HL-60 (cell line): Measurements from ENCODE around the gene MEG3.

ENCODE experiments used
- GABPA ChIP-seq: IDR thresholded peaks from 2 replicates; pipeline ENCODE4 v1.6.1; 2012; ENCODE audit warnings: low read depth
- POLR2AphosphoS5 ChIP-seq: IDR thresholded peaks from 2 replicates; pipeline ENCODE4 v1.6.1; 2012; ENCODE audit warnings: low read depth
- SPI1 ChIP-seq: IDR thresholded peaks from 2 replicates; pipeline ENCODE4 v1.6.1; 2012; ENCODE audit warnings: low read depth, mild to moderate bottlenecking, borderline replicate concordance
- TF ChIP-seq, protein P1 (sequence below): IDR thresholded peaks from 2 replicates; pipeline ENCODE4 v1.6.1; 2012; ENCODE audit warnings: low read depth; ENCODE audit not compliant: insufficient replicate concordance
- TF ChIP-seq, protein P2 (sequence below): IDR thresholded peaks from one replicate; pipeline ENCODE4 v1.5.1; 2011; ENCODE audit warnings: low read length, control low read depth, inconsistent platforms; ENCODE audit not compliant: insufficient read depth

DNA sequence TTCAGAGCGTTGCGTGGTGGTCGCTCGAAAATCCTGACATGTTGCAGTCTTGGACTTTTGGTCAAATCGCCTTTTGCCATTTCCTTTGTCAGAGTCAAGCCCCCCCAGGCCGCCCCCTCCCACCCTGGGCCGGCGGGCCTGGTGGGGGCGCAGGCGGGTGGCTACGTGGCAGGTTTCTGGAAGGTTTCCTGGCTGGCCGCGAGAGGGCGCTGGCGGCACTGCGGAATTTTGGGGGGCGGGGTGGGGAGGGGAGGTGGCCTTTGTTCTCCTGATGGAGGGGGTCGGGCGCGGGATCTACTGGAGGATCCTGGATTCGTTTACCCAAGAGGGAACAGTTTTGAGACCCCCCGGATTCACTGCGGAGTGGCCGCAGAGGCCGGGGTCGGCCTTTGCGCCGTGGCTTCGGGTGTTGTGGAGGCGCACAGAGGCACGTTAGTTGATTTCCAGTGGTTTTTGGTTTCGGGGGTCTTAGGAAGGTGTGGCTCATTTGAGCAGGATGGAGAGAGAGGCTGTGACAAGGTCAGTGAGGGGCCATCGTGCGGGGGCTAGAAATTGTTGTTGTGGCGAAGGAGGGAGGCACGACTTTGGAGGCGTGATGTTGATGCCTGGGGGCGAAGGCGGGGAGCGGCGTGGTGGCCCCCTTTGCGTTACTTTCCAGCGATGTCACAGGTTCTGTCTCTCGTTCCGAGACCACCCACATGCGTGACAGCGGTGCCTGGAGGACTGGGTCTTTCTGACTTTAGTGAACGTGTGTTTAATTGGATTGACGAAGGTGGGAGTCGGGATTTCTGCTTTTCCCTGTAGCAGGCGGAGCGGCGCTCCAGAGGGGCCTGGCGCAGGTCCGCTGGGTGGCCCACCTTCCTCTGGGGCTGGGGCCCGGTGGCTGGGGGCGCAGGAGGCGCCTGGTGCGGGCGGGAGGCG, 1.4 kb downstream of the MEG3 start:
- TF ChIP-seq, protein P1, sequence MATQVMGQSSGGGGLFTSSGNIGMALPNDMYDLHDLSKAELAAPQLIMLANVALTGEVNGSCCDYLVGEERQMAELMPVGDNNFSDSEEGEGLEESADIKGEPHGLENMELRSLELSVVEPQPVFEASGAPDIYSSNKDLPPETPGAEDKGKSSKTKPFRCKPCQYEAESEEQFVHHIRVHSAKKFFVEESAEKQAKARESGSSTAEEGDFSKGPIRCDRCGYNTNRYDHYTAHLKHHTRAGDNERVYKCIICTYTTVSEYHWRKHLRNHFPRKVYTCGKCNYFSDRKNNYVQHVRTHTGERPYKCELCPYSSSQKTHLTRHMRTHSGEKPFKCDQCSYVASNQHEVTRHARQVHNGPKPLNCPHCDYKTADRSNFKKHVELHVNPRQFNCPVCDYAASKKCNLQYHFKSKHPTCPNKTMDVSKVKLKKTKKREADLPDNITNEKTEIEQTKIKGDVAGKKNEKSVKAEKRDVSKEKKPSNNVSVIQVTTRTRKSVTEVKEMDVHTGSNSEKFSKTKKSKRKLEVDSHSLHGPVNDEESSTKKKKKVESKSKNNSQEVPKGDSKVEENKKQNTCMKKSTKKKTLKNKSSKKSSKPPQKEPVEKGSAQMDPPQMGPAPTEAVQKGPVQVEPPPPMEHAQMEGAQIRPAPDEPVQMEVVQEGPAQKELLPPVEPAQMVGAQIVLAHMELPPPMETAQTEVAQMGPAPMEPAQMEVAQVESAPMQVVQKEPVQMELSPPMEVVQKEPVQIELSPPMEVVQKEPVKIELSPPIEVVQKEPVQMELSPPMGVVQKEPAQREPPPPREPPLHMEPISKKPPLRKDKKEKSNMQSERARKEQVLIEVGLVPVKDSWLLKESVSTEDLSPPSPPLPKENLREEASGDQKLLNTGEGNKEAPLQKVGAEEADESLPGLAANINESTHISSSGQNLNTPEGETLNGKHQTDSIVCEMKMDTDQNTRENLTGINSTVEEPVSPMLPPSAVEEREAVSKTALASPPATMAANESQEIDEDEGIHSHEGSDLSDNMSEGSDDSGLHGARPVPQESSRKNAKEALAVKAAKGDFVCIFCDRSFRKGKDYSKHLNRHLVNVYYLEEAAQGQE, result no peak
- TF ChIP-seq, protein P2, sequence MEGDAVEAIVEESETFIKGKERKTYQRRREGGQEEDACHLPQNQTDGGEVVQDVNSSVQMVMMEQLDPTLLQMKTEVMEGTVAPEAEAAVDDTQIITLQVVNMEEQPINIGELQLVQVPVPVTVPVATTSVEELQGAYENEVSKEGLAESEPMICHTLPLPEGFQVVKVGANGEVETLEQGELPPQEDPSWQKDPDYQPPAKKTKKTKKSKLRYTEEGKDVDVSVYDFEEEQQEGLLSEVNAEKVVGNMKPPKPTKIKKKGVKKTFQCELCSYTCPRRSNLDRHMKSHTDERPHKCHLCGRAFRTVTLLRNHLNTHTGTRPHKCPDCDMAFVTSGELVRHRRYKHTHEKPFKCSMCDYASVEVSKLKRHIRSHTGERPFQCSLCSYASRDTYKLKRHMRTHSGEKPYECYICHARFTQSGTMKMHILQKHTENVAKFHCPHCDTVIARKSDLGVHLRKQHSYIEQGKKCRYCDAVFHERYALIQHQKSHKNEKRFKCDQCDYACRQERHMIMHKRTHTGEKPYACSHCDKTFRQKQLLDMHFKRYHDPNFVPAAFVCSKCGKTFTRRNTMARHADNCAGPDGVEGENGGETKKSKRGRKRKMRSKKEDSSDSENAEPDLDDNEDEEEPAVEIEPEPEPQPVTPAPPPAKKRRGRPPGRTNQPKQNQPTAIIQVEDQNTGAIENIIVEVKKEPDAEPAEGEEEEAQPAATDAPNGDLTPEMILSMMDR, result no peak
- TF ChIP-seq GABPA, result no peak
- TF ChIP-seq POLR2AphosphoS5, result no peak
- no peak for TF ChIP-seq SPI1
